Stimulated activated effector memory CD8-positive, alpha-beta T cell treated with anti-CD3 and anti-CD28 coated beads, Interleukin-12 subunit alpha, Interleukin-12 subunit beta, amount 100 ng/mL, for 72 hours (primary cell): ENCODE data around the gene ETDA.

Source experiments
- ATAC-seq: fragments of 150-1000 bp; cut with Tn5 transposase; 2 replicates; pipeline ENCODE4 v1.10.0; 2021
- DNase-seq, 2 donors: peaks; one replicate each; pipeline ENCODE4 v3.0.0; 2021 to 2022; ENCODE audit warnings: low spot score in 2 of 2
- H3K27ac Mint-ChIP-seq: one replicate; pipeline ENCODE4 v1.8.0; 2022; ENCODE audit warnings: mild to moderate bottlenecking, mixed read lengths
- H3K36me3 Mint-ChIP-seq: one replicate; pipeline ENCODE4 v1.8.0; 2022; ENCODE audit warnings: mild to moderate bottlenecking, mixed read lengths
- H3K4me1 Mint-ChIP-seq: one replicate; pipeline ENCODE4 v1.8.0; 2022; ENCODE audit warnings: mixed read lengths
- H3K4me3 Mint-ChIP-seq: one replicate; pipeline ENCODE4 v1.8.0; 2022; ENCODE audit warnings: mild to moderate bottlenecking, mixed read lengths
- H3K9me3 Mint-ChIP-seq: one replicate; pipeline ENCODE4 v1.8.0; 2022; ENCODE audit warnings: mixed read lengths

ETDA gene

GRCh38 chrX:135302269-135302873, 50.5 kb downstream of the ETDA start:
- Mint-ChIP-seq H3K9me3 (no peaks in the 10 kb centered on the region), H3K4me1 (no peaks in the 10 kb centered on the region), H3K4me3 (no peak overlapping the region)

More at GRCh38 chrX:135302269-135302873, 50.5 kb downstream of the ETDA start:
- no peaks in the 10 kb centered on the region for H3K36me3 Mint-ChIP-seq
- H3K27ac Mint-ChIP-seq, result no peak overlapping the region
- no peak for ATAC-seq
- DNase-seq, result no peak
